Stimulated activated effector memory CD8-positive, alpha-beta T cell treated with anti-CD3 and anti-CD28 coated beads, Interleukin-12 subunit alpha, Interleukin-12 subunit beta, amount 100 ng/mL, for 72 hours (primary cell): ENCODE measurements around the gene HAS3.
"Not testable (repeated sequence)": the region's sequence is repeated elsewhere in the genome, so short reads cannot be mapped to it uniquely, and the experiment has no call there.

Experiments used
- ATAC-seq: fragments of 150-1000 bp; cut with Tn5 transposase; 2 replicates; pipeline ENCODE4 v1.10.0; 2021
- DNase-seq, 2 donors: peaks; one replicate each; pipeline ENCODE4 v3.0.0; 2021 to 2022; ENCODE audit warnings: low spot score in 2 of 2
- H3K27ac Mint-ChIP-seq: one replicate; pipeline ENCODE4 v1.8.0; 2022; ENCODE audit warnings: mild to moderate bottlenecking, mixed read lengths
- H3K36me3 Mint-ChIP-seq: one replicate; pipeline ENCODE4 v1.8.0; 2022; ENCODE audit warnings: mild to moderate bottlenecking, mixed read lengths
- H3K4me1 Mint-ChIP-seq: one replicate; pipeline ENCODE4 v1.8.0; 2022; ENCODE audit warnings: mixed read lengths
- H3K4me3 Mint-ChIP-seq: one replicate; pipeline ENCODE4 v1.8.0; 2022; ENCODE audit warnings: mild to moderate bottlenecking, mixed read lengths
- H3K9me3 Mint-ChIP-seq: one replicate; pipeline ENCODE4 v1.8.0; 2022; ENCODE audit warnings: mixed read lengths

The HAS3 gene, protein sequence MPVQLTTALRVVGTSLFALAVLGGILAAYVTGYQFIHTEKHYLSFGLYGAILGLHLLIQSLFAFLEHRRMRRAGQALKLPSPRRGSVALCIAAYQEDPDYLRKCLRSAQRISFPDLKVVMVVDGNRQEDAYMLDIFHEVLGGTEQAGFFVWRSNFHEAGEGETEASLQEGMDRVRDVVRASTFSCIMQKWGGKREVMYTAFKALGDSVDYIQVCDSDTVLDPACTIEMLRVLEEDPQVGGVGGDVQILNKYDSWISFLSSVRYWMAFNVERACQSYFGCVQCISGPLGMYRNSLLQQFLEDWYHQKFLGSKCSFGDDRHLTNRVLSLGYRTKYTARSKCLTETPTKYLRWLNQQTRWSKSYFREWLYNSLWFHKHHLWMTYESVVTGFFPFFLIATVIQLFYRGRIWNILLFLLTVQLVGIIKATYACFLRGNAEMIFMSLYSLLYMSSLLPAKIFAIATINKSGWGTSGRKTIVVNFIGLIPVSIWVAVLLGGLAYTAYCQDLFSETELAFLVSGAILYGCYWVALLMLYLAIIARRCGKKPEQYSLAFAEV

DNA sequence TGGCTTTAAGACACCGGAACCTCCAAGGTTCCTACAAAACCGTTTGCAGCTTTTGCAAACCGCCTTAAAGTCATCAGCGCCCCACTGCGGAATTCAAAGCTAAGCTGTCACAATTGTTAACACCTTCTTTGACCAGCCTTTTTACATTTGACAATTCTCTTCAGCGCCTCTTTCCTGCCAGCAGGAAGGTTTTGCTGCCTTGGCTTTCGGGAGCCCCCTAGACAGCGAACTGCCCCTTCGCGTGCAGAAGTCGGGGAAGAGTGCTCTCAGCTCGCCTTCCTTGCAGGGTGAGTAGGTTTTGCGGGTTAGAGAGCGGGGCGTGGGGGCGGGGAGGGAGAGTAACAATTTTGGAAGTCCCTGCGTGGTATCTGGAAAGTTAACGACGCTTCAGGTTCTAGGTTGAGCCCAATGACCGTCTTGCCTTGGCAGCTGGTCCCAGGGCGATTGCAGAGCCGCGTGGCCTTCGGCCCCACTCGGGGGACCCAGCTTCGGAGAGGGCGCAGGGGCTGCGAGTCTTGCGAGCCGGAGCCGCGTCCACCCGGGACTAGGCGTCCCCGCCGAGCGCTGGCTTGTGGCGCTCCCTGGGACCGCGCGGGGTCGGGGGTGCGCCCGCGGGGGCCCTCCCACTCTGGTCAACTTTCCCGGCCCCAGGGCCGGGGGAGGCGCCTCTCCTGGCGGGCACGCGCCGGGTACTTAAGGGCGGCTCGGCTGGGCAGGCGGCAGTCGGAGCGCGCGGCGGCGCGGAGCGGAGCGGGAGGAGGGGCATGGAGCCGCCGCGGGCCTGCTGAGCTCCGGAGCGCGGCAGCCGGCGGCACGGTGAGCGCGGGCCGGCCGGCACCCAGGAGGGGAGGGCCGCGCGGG, at the start of gene HAS3:
HAS3 (plus strand) TSS at position 153 of the 861 bp plus-strand sequence. CDS start 3,743 bp downstream, outside the sequence.
- Mint-ChIP-seq H3K9me3 (no peaks in the 10 kb centered on the region), H3K4me1 (peaks cover 31% of the 10 kb centered on the region), H3K36me3 (peaks cover 11% of the 10 kb centered on the region), H3K4me3 (peak within 1 kb of the TSS; percentile 82), H3K27ac (no peak within 1 kb of the TSS)
- peak; percentile 75 for ATAC-seq
- peak; percentile 20 to 63 for DNase-seq

DNA sequence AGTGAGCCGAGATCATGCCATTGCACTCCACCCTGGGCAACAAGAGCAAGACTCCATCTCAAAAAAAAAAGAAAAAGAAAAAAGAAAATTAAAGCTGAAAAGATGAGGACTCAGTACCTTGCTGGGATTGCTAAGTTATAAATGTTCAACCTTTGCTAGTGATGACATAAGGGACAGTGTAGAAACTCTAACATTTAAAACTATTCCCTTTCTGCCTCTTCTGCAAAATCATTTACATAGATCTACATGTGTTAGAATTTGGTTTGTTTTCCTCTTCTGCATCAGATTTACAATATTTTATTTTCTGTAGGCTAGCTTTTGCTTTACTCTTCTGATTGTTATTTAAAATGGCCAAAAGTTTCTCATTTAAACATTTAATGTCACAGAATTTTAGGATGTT, 49.5 kb upstream of the HAS3 start:
- no peak for ATAC-seq
- peaks cover 25% of the 10 kb centered on the region for H3K36me3 Mint-ChIP-seq
- no peak for DNase-seq

DNA sequence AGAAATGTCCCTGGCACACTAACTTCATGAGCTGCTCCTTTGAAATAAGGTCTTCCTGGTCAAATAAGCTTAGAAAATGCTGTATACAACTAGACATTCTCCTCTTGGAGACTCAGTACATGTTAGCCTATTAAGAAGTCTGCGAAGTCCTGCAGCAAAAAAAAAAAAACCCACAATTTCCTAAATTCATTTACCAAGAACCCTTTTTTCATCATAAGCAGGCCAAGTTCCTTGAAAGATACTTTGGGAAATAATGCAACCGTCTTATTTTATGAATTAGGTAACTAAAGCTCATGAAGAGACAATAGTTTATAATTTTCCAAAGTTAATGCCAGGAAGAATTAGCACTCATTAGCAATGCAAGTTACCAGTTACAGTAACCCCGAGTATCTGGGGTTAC, 49.0 kb upstream of the HAS3 start:
- Mint-ChIP-seq H3K36me3 (peaks cover 26% of the 10 kb centered on the region), H3K9me3 (no peaks in the 10 kb centered on the region), H3K4me1 (no peaks in the 10 kb centered on the region), H3K27ac (peak overlapping the region; percentile 20), H3K4me3 (no peak overlapping the region)
- ATAC-seq (no peak), DNase-seq (no peak)

More for the DNA sequence above, 49.5 kb upstream of the HAS3 start:
- no peaks in the 10 kb centered on the region for H3K9me3 Mint-ChIP-seq
- H3K4me3 Mint-ChIP-seq = no peak overlapping the region
- H3K4me1 Mint-ChIP-seq = no peaks in the 10 kb centered on the region
- peak overlapping the region; percentile 20 for H3K27ac Mint-ChIP-seq

DNA sequence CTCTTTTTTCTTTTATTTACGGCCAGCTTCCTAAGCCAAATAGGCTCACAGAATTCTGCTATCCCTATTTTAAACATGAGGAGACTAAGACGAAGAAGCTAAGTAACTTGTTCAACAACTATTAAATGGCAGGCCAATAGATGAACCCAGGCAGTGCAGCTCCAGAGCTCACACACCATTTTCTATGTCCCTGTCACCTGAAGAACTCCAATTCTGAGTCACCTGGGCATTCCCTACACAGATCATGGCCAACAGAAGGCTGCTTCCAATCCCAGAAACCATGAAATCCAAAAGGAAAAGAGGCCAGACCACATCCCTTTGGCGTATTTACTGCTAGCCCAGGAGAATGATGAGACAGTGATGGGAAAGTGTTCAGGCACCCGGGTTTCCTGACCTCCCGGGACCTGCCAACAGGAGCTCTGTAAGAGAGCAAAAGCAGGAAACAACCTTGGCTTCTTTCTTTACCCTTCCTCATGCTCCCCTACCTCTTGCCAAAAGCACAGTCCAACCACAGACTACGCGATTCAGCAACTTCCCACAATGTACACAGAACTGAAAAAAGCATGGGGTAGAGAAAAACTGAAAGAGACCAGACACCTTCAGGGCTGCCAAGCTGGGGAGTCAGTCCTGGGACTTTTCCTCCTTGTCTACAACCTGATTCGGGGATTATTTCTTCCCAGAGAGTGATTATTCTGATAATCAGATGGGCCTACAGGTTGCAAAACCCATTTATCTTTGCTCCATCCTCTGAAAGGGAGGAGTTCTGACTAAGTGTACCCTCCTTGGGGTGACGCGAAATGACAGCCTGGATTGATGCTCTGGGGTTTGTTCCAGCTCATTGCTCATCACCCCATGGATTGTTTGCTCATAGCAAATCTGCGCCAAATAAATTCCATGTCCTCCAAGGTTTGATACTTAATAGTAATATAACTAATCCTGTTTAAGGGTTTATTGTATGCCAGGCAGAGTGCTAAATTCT, 47.8 kb upstream of the HAS3 start:
- ATAC-seq = no peak
- no peak overlapping the region for H3K4me3 Mint-ChIP-seq
- no peak for DNase-seq

DNA sequence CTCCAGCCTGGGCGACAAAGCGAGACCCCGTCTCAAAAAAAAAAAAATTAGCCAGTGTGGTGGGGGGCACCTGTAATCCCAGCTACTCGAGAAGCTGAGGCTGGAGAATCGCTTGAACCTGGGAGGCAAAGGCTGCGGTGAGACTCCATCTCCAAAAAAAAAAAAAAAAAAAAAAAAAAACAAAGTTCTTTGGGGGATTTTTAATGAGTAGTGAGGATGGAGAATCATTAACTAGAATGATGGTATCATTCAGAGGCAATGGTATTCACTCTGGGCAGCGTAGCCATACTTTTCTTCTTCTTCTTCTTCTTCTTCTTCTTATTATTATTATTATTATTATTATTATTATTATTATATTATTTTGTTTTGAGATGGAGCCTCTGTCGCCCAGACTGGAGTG, 42.0 kb upstream of the HAS3 start:
- not testable (repeated sequence) for H3K9me3 Mint-ChIP-seq, H3K4me1 Mint-ChIP-seq, DNase-seq, ATAC-seq, H3K4me3 Mint-ChIP-seq, H3K27ac Mint-ChIP-seq
- peaks cover 23% of the 10 kb centered on the region for H3K36me3 Mint-ChIP-seq

More for the DNA sequence above, 47.8 kb upstream of the HAS3 start:
- Mint-ChIP-seq H3K36me3 (peaks cover 26% of the 10 kb centered on the region), H3K27ac (no peak overlapping the region), H3K9me3 (no peaks in the 10 kb centered on the region), H3K4me1 (no peaks in the 10 kb centered on the region)

DNA sequence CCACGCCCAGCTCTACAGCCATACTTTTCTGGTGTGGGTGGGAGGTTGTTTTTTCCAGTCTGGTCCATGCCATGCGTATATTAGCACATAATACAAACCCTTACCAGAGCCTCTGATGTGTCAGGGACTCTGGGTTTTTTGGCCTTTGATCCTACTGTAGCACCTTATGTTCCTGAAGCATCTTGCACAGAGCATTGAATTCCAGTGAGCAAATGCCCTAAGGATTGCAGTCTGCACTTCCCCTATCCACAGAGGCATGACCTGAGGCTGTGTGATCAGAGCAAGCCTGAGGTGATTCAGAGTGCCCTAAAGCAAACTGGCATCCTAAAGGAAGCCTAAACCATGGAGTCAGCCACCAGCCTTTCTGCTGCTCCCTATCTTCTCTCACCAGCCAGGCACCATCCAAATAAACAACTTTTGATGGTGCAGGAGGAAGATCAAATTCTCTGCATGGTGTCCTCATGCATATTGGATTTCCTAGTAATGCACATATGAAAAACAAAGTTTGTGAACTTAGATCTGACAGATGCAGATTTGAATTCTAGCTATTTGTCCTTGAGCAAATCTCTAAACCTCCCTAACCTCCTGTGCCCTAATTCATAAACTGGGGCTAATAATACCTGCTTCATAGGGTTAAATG, 41.2 kb upstream of the HAS3 start:
- ATAC-seq = no peak
- peaks cover 23% of the 10 kb centered on the region for H3K36me3 Mint-ChIP-seq
- H3K4me3 Mint-ChIP-seq = no peak overlapping the region
- no peak overlapping the region for H3K27ac Mint-ChIP-seq
- no peak for DNase-seq
- no peaks in the 10 kb centered on the region for H3K9me3 Mint-ChIP-seq
- H3K4me1 Mint-ChIP-seq = no peaks in the 10 kb centered on the region

DNA sequence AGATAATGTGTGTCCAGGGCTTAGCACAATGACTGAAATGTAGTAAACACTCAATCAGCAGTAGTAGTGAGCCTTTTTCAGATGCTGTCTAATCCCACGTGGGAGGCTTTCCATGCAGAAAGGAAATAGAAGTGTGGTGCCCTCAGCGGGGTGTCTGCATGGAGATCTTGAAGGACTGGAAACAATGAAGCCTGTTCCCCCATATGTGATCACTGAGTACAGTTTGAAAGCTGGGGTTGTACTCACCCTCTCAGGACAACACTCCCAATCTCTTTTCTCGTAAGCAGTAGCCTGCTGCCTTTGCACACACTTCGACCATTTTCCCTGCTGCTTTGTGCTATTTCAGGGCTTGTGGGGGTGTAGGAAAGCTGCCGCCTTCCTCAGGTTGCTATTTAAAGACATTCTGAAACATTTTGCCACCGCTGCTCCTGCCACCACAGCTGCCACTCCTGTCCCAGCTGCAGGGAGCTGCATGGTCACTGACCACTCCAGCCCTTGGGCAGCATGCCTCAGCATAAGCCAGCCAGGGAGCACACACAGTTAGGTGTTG, 40.6 kb upstream of the HAS3 start:
- peaks cover 23% of the 10 kb centered on the region for H3K36me3 Mint-ChIP-seq
- ATAC-seq = no peak
- no peaks in the 10 kb centered on the region for H3K9me3 Mint-ChIP-seq
- H3K27ac Mint-ChIP-seq = no peak overlapping the region
- no peak for DNase-seq
- H3K4me1 Mint-ChIP-seq = no peaks in the 10 kb centered on the region
- H3K4me3 Mint-ChIP-seq = no peak overlapping the region

DNA sequence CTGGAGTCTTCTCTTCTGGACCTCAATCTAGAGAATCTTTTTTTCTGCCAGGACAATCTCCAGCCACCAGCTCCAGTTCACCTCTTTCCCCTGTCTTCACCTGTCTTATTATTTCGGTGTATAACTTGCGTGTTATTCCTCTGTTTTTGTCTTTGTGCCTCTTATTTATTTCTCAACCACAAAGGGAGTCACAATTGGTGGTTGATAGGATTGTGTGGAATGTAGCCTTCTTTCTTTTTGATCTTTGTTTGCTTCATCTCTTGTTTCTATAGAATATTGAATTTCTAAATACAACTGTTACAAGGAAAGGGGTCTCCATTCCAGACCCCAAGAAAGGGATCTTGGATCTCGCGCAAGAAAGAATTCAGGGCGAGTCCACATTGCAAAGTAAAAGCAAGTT, 35.9 kb upstream of the HAS3 start:
- ATAC-seq (no peak), DNase-seq (no peak)
- no peaks in the 10 kb centered on the region for H3K4me1 Mint-ChIP-seq
- no peak overlapping the region for H3K4me3 Mint-ChIP-seq
- no peak overlapping the region for H3K27ac Mint-ChIP-seq
- peaks cover 5% of the 10 kb centered on the region for H3K36me3 Mint-ChIP-seq
- no peaks in the 10 kb centered on the region for H3K9me3 Mint-ChIP-seq

DNA sequence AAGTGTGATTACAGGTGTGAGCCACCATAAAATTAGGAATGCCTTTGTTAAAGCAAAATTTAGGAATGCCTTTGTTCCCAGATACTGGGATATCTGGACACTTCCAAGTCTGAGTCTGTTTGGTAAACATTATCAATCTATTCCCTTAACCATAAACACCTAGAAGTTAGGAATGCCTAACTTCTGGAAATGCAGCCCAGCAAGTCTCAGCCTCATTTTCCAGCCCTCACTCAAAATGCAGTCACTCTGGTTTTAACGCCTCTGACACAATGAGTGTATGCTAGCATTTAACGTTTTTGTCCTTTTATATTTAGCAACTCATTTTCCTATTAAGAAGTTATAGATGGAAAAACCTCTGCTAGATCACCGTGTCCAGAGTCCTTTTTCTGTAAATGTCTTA, 34.4 kb upstream of the HAS3 start:
- no peak for ATAC-seq
- H3K36me3 Mint-ChIP-seq = peaks cover 5% of the 10 kb centered on the region
- H3K4me3 Mint-ChIP-seq = no peak overlapping the region
- no peaks in the 10 kb centered on the region for H3K4me1 Mint-ChIP-seq
- no peaks in the 10 kb centered on the region for H3K9me3 Mint-ChIP-seq
- no peak for DNase-seq
- no peak overlapping the region for H3K27ac Mint-ChIP-seq

DNA sequence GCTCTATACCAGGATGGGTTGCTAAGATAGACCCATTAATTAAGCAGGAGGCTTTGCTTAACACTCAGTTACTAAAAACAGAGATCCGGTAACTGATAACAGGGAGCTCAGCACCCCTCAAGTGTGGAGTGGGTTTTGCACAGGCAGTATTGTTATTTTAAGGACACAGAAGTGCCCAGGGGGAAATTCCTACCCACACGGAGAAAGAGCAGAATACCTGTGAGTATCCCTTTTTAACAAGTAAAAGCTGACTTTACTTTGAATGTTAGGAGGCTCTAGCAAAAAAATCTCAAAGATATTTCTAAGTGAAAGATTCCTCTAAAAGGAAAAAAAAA, 32.8 kb upstream of the HAS3 start:
- Mint-ChIP-seq H3K4me1 (no peaks in the 10 kb centered on the region), H3K36me3 (peaks cover 5% of the 10 kb centered on the region), H3K9me3 (no peaks in the 10 kb centered on the region), H3K27ac (no peak overlapping the region), H3K4me3 (no peak overlapping the region)
- no peak for ATAC-seq
- no peak for DNase-seq

DNA sequence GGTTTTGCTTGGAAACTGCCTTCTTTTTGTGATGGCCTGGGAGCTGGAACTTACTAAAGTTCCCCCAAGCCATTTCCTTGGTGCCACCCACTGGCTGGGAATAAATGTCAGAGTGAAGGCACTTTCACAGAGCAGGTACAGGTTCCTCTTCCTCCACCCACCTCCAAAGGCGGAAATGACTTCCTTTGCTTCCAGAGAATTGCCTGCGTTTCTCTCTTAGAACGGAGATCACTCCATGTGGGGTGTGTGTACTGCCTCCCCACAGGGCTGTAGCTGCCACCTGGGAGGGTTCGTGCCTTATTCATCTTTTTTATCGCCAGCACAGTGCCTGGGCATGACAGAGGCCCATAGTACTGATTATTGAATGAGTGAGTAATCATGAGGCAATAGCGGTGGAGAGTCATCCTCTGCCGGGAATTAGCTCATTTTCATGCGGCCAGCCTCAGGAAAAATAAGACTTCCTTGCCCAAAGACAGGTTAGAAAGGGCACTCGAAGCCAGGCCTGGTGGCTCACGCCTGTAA, 32.2 kb upstream of the HAS3 start:
- Mint-ChIP-seq H3K4me1 (no peaks in the 10 kb centered on the region), H3K4me3 (no peak overlapping the region), H3K9me3 (no peaks in the 10 kb centered on the region), H3K36me3 (peaks cover 5% of the 10 kb centered on the region), H3K27ac (no peak overlapping the region)
- no peak for DNase-seq
- no peak for ATAC-seq

DNA sequence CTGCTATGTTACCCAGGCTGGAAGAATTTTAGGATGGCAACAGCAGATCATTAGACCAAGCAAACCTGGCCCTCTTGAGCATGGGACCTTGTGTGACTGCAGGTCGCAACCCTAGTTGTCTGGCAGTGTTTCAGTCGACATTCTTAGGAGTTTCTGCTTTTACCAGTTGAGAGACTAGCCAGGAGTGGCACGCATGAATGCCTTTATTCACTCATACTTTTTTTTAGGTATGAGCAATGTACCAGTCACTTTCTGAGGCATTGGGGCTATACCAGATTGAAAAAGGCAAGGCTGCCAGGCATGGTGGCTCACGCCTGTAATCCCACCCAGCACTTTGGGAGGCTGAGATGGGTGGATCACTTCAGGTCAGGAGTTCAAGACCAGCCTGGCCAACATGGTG, 28.2 kb upstream of the HAS3 start:
- no peak for ATAC-seq

DNA sequence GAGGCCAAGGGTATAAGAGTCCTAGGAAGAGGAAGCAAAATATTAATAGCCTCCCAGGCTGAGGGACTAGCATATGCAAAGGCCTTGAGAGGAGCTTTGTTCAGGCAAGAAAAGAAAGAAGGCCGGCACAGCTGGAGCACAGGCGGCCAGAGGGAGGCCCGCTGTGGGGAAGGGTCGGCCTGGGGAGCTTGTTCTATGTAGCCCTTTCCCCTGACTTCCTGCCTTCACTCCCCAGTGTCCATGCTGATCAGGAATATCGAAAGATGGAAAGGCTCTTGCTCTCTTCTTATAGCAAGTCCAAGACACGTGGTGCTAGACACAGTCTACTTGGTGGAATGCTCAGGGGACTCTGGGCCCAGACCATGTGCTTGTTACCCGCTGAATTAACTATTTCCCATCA, 27.4 kb upstream of the HAS3 start:
- Mint-ChIP-seq H3K4me3 (no peak overlapping the region), H3K9me3 (no peaks in the 10 kb centered on the region), H3K36me3 (no peaks in the 10 kb centered on the region), H3K4me1 (no peaks in the 10 kb centered on the region), H3K27ac (no peak overlapping the region)
- ATAC-seq (no peak), DNase-seq (no peak)

More for the DNA sequence above, 28.2 kb upstream of the HAS3 start:
- no peak for DNase-seq
- Mint-ChIP-seq H3K4me1 (no peaks in the 10 kb centered on the region), H3K36me3 (peaks cover 5% of the 10 kb centered on the region), H3K4me3 (no peak overlapping the region), H3K9me3 (no peaks in the 10 kb centered on the region), H3K27ac (no peak overlapping the region)

DNA sequence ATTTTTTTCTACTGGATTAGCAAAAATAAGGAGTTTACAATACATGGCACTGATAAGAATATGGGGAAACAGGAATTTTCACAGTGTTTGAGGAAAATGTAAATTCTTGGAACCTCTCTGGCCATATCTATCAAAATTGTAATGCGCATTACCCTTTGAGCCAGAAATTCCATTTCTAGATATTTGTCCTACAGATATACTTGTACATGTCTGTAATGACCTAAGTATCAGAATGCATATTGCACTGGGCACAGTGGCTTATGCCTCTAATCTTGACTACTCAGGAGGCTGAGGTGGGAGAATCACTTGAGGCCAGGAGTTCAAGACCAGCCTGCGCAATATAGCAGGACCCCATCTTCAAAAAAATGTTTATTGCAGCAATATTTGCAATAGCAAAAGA, 25.8 kb upstream of the HAS3 start:
- no peaks in the 10 kb centered on the region for H3K9me3 Mint-ChIP-seq
- H3K27ac Mint-ChIP-seq = no peak overlapping the region
- no peak overlapping the region for H3K4me3 Mint-ChIP-seq
- no peaks in the 10 kb centered on the region for H3K36me3 Mint-ChIP-seq
- DNase-seq = no peak
- no peak for ATAC-seq
- H3K4me1 Mint-ChIP-seq = no peaks in the 10 kb centered on the region
